ENCODE data around the gene TBX5.

TBX5 gene

GRCh38 chr12:114400925-114401324 lies 5.0 kb downstream of the TBX5 start:
- DNase-seq (ENCODE audit: low spot score), result peak; percentile 17
- in situ Hi-C loops (cut with MboI; ENCODE audit: low sequenced_read_pairs, unreplicated experiment), result loop anchor here (25.0 kb wide), 1 partner anchor 939 kb away; the partner anchor contains the start of gene LHX5
- TF ChIP-seq CTCF (IDR thresholded peaks at IDR 0.05; ENCODE audit: borderline replicate concordance, control extremely low read depth, extremely low read depth, insufficient read depth, missing control alignments), result no peak

GRCh38 chr12:114400361-114400811 lies 5.6 kb downstream of the TBX5 start:
- no peak for TF ChIP-seq CTCF (IDR thresholded peaks at IDR 0.05; ENCODE audit: borderline replicate concordance, control extremely low read depth, extremely low read depth, insufficient read depth, missing control alignments)
- DNase-seq (ENCODE audit: low spot score), result no peak
- in situ Hi-C loops (cut with MboI; ENCODE audit: low sequenced_read_pairs, unreplicated experiment), result loop anchor here (25.0 kb wide), 1 partner anchor 938 kb away; the partner anchor contains the start of gene LHX5

- in situ Hi-C loops (cut with MboI; ENCODE audit: low sequenced_read_pairs, unreplicated experiment), result loop anchor here (25.0 kb wide), 1 partner anchor 937 kb away; the partner anchor contains the start of gene LHX5
- DNase-seq (ENCODE audit: low spot score), result peak; percentile 28
- TF ChIP-seq CTCF (IDR thresholded peaks at IDR 0.05; ENCODE audit: borderline replicate concordance, control extremely low read depth, extremely low read depth, insufficient read depth, missing control alignments), result no peak
Measured at GRCh38 chr12:114399664-114400211, 6.2 kb downstream of the TBX5 start.

DNA sequence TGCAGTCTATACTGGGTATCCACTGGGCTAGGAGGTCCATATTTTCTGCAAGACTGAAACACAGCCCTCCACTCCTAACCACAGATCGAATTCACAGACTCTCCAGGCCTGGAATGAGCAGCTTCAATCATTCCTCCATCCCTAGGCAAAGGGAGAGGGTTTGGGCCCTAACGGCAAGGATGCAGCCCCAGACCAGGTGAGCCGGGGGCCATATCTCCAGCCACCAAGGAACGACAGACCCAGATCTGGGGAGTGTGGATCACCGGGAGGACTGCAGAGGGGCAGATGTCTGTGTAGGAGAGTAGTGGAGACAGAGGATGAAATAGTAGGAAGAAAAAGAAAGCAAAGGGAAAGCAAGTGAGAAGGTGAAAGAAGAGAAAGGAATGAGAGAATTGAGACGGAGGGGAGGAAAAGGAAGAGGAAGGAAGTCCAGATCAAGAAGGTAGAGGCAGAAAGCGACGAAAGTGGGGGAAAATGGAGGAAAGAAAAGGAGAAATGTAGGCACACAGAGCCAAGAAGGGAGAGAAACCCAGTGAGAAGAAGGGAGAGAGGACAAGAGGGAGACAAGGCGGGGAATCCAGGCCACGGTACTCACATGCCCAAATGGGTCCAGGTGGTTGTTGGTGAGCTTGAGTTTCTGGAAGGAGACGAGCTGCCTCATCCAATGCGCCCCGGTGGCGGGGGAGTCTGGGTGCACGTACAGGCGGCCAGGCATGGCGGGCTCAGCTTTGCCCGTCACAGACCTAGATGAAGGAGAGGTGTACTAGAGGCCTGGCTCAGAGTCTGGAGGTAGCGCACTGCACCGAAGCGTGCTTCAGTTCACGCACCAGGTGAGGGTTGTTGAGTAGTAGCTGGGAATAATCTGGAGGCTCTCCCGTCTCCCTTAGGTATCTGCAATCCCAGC lies 7.7 kb downstream of the TBX5 start:
- no peak for TF ChIP-seq CTCF (IDR thresholded peaks at IDR 0.05; ENCODE audit: borderline replicate concordance, control extremely low read depth, extremely low read depth, insufficient read depth, missing control alignments)
- in situ Hi-C loops (cut with MboI; ENCODE audit: low sequenced_read_pairs, unreplicated experiment), result no loop called here

DNA sequence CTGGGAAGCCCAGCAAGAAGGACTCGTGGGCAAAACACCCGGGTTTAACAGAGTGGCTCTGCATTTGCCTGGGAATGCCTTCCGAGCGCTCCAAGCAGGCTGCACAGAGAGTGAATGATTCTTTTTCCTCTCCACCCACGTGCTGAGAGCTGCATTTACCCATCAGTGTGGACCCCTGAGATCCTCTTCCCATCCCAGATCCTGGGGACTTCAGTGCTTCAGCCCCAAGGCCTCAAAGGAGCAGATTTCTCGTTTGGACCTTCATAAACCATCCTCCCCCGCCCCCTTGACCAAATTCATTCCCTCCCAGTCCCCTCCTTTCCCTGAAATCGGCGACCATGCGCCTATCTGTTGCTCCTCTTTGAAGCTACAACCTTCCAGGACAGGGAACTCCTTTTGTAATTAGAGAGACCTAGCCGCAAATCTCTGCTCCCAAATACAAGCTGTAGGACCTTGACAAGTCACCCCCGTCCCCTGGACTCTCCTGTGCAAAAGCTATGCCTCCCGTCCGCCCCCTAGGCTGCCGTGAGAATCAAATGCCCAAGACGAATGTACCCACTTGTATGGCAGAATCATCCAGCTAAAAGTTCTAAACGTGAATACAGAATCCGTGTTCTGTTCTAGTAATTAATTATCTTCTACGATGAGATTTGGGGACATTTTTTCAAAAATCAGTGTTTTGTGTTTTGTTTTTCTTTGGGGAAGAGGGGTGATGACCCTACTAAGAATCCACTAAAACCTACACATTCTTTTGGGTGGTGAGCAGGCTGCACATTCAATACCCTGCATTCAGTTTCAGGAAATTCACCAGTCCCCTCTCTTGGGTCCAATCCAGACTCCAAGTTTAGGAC lies 8.8 kb downstream of the TBX5 start:
- in situ Hi-C loops (cut with MboI; ENCODE audit: low sequenced_read_pairs, unreplicated experiment), result no loop called here
- no peak for TF ChIP-seq CTCF (IDR thresholded peaks at IDR 0.05; ENCODE audit: borderline replicate concordance, control extremely low read depth, extremely low read depth, insufficient read depth, missing control alignments)
- DNase-seq (ENCODE audit: low spot score), result no peak

More for the DNA sequence above, 7.7 kb downstream of the TBX5 start:
- DNase-seq (ENCODE audit: low spot score), result peak; percentile 18

Measured in GM13976 (cell line).